HepG2 (cell line): Measurements from ENCODE around the gene NRN1L. TPM values are rescaled to one million over a fixed set of nuclear protein-coding genes. Genes with fewer than 3 reads are reported as not detected.
A peak's percentile ranks its signal among the peaks of the same experiment; 100 is the strongest.

Experiments
- DRAP1 ChIP-seq: IDR thresholded peaks from 2 replicates; pipeline ENCODE4 v1.6.1; 2016; ENCODE audit warnings: missing genetic modification reagents, missing compliant biosample characterization
- GTF2F1 ChIP-seq: fragments of 150-350 bp; IDR thresholded peaks from 2 replicates; pipeline ENCODE4 v1.6.1; 2014; ENCODE audit warnings: low read length
- HMG20B ChIP-seq: conservative IDR thresholded peaks from 2 replicates; pipeline ENCODE4 v1.6.1; 2016; ENCODE audit warnings: missing genetic modification reagents, missing compliant biosample characterization
- HNRNPL ChIP-seq: fragments of 200-400 bp; formaldehyde crosslinking; IDR thresholded peaks from 2 replicates; pipeline ENCODE4 v1.6.1; 2017; ENCODE audit warnings: mild to moderate bottlenecking, low read depth, low read length
- MAFK ChIP-seq, 2 experiments: IDR thresholded peaks in 1 of 2; conservative IDR thresholded peaks in 1 of 2; 2 replicates each; pipeline ENCODE4 v1.6.1; 2011; ENCODE audit warnings: improper control_type of control experiment in 2 of 2, low read length in 2 of 2
- MYNN ChIP-seq: sonication (generic); formaldehyde crosslinking; IDR thresholded peaks from 2 replicates; pipeline ENCODE4 v1.4.0; 2020; ENCODE audit warnings: mild to moderate bottlenecking, low read depth, missing genetic modification reagents
- PAWR ChIP-seq: sonication (generic); formaldehyde crosslinking; IDR thresholded peaks from 2 replicates; pipeline ENCODE4 v1.4.0; 2020; ENCODE audit warnings: missing genetic modification reagents, mild to moderate bottlenecking, borderline replicate concordance
- SMAD9 ChIP-seq: sonication (generic); formaldehyde crosslinking; IDR thresholded peaks from 2 replicates; pipeline ENCODE4 v1.5.1; 2020; ENCODE audit warnings: mild to moderate bottlenecking, missing genetic modification reagents
- ZNF263 ChIP-seq: sonication (generic); formaldehyde crosslinking; IDR thresholded peaks from 2 replicates; pipeline ENCODE4 v1.4.0; 2020; ENCODE audit warnings: missing genetic modification reagents
- ZNF446 ChIP-seq: sonication (generic); formaldehyde crosslinking; IDR thresholded peaks from 2 replicates; pipeline ENCODE4 v1.5.0; 2020; ENCODE audit warnings: mild to moderate bottlenecking, missing genetic modification reagents
- ZNF619 ChIP-seq: sonication (generic); formaldehyde crosslinking; IDR thresholded peaks from 2 replicates; pipeline ENCODE4 v1.4.0; 2020; ENCODE audit warnings: mild to moderate bottlenecking, missing genetic modification reagents
- ZNF784 ChIP-seq: sonication (generic); formaldehyde crosslinking; IDR thresholded peaks from 2 replicates; pipeline ENCODE4 v1.5.1; 2020; ENCODE audit warnings: missing genetic modification reagents, mild to moderate bottlenecking, borderline replicate concordance
- polyA plus RNA-seq, 8 experiments: library from polyadenylated mRNA; depleted of rRNA in 3 of 8; stranded (reverse) in 7 of 8; unstranded in 1 of 8; fragments of >200 nt; fragmentation: Illumina TruSeq in 4 of 8; extraction: Trizol in 4 of 8; gene quantifications; 2 replicates each; pipeline versions ENCODE4 v1.2.1 to v1.2.3, GENCODE V29; 2011 to 2016; ENCODE audit warnings: low read depth in 4 of 8, missing spikeins in 1 of 8, mixed read lengths in 1 of 8; ENCODE audit not compliant: insufficient read depth in 1 of 8
- total RNA-seq, 5 experiments: library from RNA; depleted of rRNA; stranded (reverse); fragments of >200 nt; fragmentation: Illumina TruSeq; extraction: Trizol; gene quantifications; 2 replicates each; pipeline ENCODE4 v1.2.3, GENCODE V29; 2016; ENCODE audit warnings: low read depth in 1 of 5
- TF ChIP-seq, protein P1 (sequence below): sonication (generic); formaldehyde crosslinking; IDR thresholded peaks from 2 replicates; pipeline ENCODE4 v1.4.0; 2020; ENCODE audit warnings: missing genetic modification reagents, borderline replicate concordance
- TF ChIP-seq, protein P2 (sequence below): IDR thresholded peaks from 2 replicates; pipeline ENCODE4 v1.6.1; 2016; ENCODE audit warnings: low read depth
- TF ChIP-seq, protein P3 (sequence below): fragments of 450-650 bp; IDR thresholded peaks from 2 replicates; pipeline ENCODE4 v1.6.1; 2016
- TF ChIP-seq, protein P4 (sequence below): sonication (generic); formaldehyde crosslinking; conservative IDR thresholded peaks from 2 replicates; pipeline ENCODE4 v1.4.0; 2020; ENCODE audit warnings: missing genetic modification reagents
- TF ChIP-seq, protein P5 (sequence below): sonication (generic); formaldehyde crosslinking; IDR thresholded peaks from 2 replicates; pipeline ENCODE4 v1.8.1; 2023; ENCODE audit warnings: missing genetic modification reagents, inconsistent platforms, borderline replicate concordance

NRN1L gene
- total and polyA plus RNA-seq, 2 of the 13 experiments (the other 11 are each of a cell fraction or from before 2014, with no cell fraction given), result 0.53 to 1.2 TPM

- peak; percentile 36 for TF ChIP-seq SMAD9 (CRISPR knock-in tag)
- peak; percentile 73 for TF ChIP-seq DRAP1
- TF ChIP-seq, protein P1, sequence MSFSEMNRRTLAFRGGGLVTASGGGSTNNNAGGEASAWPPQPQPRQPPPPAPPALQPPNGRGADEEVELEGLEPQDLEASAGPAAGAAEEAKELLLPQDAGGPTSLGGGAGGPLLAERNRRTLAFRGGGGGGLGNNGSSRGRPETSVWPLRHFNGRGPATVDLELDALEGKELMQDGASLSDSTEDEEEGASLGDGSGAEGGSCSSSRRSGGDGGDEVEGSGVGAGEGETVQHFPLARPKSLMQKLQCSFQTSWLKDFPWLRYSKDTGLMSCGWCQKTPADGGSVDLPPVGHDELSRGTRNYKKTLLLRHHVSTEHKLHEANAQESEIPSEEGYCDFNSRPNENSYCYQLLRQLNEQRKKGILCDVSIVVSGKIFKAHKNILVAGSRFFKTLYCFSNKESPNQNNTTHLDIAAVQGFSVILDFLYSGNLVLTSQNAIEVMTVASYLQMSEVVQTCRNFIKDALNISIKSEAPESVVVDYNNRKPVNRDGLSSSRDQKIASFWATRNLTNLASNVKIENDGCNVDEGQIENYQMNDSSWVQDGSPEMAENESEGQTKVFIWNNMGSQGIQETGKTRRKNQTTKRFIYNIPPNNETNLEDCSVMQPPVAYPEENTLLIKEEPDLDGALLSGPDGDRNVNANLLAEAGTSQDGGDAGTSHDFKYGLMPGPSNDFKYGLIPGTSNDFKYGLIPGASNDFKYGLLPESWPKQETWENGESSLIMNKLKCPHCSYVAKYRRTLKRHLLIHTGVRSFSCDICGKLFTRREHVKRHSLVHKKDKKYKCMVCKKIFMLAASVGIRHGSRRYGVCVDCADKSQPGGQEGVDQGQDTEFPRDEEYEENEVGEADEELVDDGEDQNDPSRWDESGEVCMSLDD, result peak; percentile 51; the same call in 1 of the 2 replicates
- TF ChIP-seq ZNF263, result no peak
- 0 out of 2 replicates have a peak, but pooled peaks have one; percentile 69 for TF ChIP-seq ZNF784
- 0 out of 2 replicates have a peak, but pooled peaks have one; percentile 41 for TF ChIP-seq PAWR (CRISPR knock-in tag)
- peak; percentile 74 for TF ChIP-seq HMG20B
- TF ChIP-seq ZNF619 (CRISPR knock-in tag), result peak; percentile 95
- TF ChIP-seq GTF2F1, result 0 out of 2 replicates have a peak, but pooled peaks have one; percentile 44
- TF ChIP-seq, protein P2, sequence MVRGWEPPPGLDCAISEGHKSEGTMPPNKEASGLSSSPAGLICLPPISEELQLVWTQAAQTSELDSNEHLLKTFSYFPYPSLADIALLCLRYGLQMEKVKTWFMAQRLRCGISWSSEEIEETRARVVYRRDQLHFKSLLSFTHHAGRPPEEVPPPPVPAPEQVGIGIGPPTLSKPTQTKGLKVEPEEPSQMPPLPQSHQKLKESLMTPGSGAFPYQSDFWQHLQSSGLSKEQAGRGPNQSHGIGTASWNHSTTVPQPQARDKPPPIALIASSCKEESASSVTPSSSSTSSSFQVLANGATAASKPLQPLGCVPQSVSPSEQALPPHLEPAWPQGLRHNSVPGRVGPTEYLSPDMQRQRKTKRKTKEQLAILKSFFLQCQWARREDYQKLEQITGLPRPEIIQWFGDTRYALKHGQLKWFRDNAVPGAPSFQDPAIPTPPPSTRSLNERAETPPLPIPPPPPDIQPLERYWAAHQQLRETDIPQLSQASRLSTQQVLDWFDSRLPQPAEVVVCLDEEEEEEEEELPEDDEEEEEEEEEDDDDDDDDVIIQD (CRISPR knock-in tag), result peak; percentile 69
- TF ChIP-seq, protein P3, sequence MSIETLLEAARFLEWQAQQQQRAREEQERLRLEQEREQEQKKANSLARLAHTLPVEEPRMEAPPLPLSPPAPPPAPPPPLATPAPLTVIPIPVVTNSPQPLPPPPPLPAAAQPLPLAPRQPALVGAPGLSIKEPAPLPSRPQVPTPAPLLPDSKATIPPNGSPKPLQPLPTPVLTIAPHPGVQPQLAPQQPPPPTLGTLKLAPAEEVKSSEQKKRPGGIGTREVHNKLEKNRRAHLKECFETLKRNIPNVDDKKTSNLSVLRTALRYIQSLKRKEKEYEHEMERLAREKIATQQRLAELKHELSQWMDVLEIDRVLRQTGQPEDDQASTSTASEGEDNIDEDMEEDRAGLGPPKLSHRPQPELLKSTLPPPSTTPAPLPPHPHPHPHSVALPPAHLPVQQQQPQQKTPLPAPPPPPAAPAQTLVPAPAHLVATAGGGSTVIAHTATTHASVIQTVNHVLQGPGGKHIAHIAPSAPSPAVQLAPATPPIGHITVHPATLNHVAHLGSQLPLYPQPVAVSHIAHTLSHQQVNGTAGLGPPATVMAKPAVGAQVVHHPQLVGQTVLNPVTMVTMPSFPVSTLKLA, result peak; percentile 56; the same call in 1 of the 2 replicates
- no peak for TF ChIP-seq MAFK (conservative IDR thresholded peaks at IDR 0.05 in 1 of 2, IDR thresholded peaks at IDR 0.05 in 1 of 2; ENCODE audit: low read length in 2 of 2)
- TF ChIP-seq, protein P4, sequence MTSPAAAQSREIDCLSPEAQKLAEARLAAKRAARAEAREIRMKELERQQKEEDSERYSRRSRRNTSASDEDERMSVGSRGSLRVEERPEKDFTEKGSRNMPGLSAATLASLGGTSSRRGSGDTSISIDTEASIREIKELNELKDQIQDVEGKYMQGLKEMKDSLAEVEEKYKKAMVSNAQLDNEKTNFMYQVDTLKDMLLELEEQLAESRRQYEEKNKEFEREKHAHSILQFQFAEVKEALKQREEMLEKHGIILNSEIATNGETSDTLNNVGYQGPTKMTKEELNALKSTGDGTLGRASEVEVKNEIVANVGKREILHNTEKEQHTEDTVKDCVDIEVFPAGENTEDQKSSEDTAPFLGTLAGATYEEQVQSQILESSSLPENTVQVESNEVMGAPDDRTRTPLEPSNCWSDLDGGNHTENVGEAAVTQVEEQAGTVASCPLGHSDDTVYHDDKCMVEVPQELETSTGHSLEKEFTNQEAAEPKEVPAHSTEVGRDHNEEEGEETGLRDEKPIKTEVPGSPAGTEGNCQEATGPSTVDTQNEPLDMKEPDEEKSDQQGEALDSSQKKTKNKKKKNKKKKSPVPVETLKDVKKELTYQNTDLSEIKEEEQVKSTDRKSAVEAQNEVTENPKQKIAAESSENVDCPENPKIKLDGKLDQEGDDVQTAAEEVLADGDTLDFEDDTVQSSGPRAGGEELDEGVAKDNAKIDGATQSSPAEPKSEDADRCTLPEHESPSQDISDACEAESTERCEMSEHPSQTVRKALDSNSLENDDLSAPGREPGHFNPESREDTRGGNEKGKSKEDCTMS (CRISPR knock-in tag), result no peak
- TF ChIP-seq HNRNPL, result peak; percentile 74
- TF ChIP-seq MYNN (CRISPR knock-in tag), result no peak; the same call in 1 of the 2 replicates
- TF ChIP-seq ZNF446 (CRISPR knock-in tag), result 0 out of 2 replicates have a peak, but pooled peaks have one; percentile 24
- TF ChIP-seq, protein P5, sequence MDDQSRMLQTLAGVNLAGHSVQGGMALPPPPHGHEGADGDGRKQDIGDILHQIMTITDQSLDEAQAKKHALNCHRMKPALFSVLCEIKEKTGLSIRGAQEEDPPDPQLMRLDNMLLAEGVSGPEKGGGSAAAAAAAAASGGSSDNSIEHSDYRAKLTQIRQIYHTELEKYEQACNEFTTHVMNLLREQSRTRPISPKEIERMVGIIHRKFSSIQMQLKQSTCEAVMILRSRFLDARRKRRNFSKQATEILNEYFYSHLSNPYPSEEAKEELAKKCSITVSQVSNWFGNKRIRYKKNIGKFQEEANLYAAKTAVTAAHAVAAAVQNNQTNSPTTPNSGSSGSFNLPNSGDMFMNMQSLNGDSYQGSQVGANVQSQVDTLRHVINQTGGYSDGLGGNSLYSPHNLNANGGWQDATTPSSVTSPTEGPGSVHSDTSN (CRISPR knock-in tag), result no peak
Observed at GRCh38 chr16:67846320-67847063, 38.2 kb upstream of the NRN1L start, which contains the start of gene NUTF2 (continued).
